NAMALWA (cell line): ENCODE results near the gene SUPT6H.
"Not testable (repeated sequence)": the region's sequence is repeated elsewhere in the genome, so short reads cannot be mapped to it uniquely, and the experiment has no call there.

Experiments used
- DNase-seq: peaks from one replicate; pipeline ENCODE4 v3.0.0-alpha.2; 2015; ENCODE audit warnings: low spot score

Gene SUPT6H

DNA sequence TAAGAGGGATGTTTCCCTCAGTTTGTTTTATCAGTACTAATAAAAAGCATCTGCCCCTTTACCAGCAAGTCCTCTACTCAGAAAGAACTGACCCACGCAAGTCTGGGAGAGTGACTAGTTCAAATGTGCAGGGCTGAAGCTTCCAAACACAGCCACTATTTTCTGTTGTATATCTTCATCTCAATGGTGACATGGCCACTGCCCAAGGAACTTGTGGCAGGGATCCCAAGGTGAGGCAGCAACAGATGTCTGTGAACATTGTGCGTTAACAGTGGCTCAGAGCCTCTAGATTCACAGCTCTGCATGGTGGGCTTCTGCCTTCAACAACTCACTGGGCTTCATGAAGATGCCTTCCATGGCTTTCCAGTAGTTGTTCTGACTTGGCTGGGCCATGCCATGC, 13.3 kb upstream of the SUPT6H start:
- DNase-seq: no peak

DNA sequence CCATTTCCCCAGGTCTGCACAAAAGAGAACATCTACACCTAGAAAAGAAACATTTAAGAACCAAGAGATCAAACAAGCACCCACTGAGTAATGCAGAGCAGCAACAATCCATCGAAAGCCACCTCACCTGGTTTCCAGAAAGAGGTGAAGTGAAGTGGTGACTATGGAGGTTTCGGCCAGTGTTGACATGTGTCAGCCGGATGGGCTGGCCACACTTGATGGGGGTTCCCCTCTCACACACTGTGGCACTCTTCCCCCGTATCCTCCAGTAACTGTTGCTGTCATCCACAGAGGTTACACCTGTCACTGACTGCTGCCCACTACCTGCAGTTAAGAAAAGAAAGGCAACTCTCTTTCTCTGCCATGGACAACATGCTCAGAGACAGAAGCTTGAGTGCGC, 6.8 kb upstream of the SUPT6H start:
- DNase-seq: no peak

DNA sequence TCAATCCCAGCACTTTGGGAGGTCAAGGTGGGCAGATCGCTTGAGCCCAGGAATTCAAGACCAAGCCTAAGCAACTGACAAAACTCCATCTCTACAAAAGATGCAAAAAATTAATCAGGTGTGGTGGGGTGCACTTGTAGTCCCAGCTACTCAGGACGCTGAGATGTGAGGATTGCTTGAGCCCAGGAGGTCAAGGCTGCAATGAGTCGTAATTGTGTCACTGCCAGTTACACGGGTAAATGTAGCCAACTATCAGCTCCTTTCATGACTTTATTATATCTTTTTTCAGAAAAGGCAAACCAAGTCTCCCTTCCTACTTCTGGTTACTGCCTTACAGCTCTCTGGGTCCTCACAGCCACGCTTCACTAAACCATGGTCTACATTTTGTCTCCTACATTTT, 4.2 kb upstream of the SUPT6H start:
- no peak for DNase-seq

DNA sequence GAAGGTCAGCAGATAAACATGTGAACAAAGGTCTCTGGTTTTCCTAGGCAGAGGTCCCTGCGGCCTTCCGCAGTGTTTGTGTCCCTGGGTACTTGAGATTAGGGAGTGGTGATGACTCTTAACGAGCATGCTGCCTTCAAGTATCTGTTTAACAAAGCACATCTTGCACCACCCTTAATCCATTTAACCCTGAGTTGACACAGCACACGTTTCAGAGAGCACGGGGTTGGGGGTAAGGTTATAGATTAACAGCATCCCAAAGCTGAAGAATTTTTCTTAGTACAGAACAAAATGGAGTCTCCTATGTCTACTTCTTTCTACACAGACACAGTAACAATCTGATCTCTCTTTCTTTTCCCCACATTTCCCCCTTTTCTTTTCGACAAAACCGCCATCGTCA, 3.7 kb upstream of the SUPT6H start:
- not testable (repeated sequence) for DNase-seq

GRCh38 chr17:28658766-28659496, 3.1 kb upstream of the SUPT6H start:
- DNase-seq: not testable (repeated sequence)

GRCh38 chr17:28659497-28659881, 2.5 kb upstream of the SUPT6H start:
- not testable (repeated sequence) for DNase-seq

DNA sequence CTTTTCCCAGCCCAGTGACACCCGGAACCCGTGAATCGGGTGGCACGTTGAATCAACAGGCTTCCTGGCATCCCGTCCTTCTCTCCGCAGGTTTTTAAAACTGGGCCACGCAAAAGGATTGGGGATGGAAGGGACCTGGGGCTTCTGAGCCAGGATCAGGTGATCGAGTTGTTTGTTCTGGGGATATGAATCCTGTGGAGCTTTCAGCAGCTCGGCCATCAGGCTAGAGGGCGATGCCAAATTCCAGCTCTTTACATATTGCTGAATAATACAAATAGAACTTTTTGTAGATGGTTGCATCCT, 473 bp downstream of the SUPT6H start:
- no peak for DNase-seq

DNA sequence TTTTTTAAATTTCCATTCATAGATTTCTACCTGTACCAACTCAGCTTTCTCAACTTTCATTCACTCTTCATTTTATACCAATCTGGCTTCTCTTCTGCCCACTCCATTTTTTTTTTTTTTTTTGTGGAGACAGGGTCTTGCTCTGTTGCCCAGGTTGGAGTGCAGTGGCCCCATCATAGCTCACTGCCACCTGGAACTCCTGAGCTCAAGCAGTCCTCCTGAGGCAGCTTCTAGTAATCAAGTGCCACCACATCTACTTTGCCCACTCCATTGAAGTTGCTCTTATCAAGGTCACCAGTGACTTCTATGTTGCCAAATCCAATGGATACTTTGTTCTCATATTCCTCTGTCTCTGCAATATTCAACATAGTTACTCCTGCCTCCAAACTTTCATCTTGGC, 1.7 kb downstream of the SUPT6H start:
- DNase-seq: no peak

GRCh38 chr17:28665994-28666393, 4.0 kb downstream of the SUPT6H start:
- DNase-seq: no peak

GRCh38 chr17:28667870-28668269, 5.9 kb downstream of the SUPT6H start:
- DNase-seq: no peak

GRCh38 chr17:28669918-28670317, 7.9 kb downstream of the SUPT6H start:
- no peak for DNase-seq

DNA sequence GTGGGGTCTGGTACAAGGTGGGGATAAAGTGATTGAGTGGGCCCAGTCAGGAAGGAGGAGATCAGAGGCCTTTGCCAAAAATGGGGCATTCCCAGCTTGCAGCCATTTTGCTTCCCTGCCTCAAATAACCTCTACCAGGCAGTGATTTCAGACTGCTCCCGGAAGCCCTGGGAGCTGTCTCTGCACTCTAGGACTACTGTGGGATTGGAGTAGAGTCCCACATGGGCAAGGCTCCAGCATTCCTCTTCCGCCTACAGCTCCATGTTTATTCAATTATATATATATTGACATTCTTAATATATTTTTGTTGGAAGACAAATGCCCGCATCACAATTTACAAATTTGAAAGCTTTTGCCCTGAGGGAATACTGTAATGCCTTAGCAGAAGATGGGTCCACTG, 13.5 kb downstream of the SUPT6H start:
- no peak for DNase-seq

- peak; percentile 40 for DNase-seq
Observed at GRCh38 chr17:28675980-28676379, 14.0 kb downstream of the SUPT6H start.

DNA sequence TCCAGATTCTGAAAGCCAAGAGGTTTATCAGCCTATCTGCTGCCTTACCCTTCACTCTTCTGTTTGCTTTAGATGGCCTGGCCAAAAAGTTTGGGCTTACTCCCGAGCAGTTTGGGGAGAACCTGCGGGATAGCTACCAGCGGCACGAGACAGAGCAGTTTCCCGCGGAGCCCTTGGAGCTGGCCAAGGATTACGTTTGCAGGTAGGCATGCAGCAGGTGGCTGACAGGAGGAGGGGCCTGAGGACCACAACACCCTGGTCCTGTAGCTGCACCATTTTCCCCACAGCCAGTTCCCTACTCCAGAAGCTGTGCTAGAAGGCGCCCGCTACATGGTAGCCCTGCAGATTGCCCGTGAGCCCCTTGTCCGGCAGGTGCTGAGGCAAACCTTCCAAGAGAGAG, 20.6 kb downstream of the SUPT6H start:
- DNase-seq: no peak

- no peak for DNase-seq
Observed at GRCh38 chr17:28684963-28685362, 23.0 kb downstream of the SUPT6H start.

GRCh38 chr17:28685366-28685765, 23.4 kb downstream of the SUPT6H start:
- no peak for DNase-seq

- no peak for DNase-seq
Observed at GRCh38 chr17:28686296-28686695, 24.3 kb downstream of the SUPT6H start.

DNA sequence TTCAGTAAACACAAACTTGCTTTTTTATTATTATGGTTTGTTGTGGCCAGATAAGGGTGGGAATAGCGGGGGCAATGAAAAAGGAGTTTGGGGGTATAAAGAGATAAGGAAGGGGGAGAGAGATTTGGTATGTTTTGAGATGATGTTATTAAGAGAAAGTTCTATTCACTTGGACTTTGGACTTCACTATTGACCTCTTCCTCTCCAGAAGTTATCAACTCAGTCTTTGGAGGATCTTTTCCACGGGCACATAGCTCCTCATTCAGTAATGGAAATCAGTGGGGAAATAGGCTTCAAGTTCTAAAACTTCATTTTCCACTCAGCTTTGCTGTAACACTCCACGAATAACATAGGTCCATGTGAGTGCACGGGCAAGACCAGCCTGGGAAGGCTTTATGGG, 26.5 kb downstream of the SUPT6H start:
- DNase-seq: no peak

GRCh38 chr17:28689011-28689410, 27.0 kb downstream of the SUPT6H start:
- no peak for DNase-seq

- no peak for DNase-seq
Observed at GRCh38 chr17:28693869-28694268, 31.9 kb downstream of the SUPT6H start.

DNA sequence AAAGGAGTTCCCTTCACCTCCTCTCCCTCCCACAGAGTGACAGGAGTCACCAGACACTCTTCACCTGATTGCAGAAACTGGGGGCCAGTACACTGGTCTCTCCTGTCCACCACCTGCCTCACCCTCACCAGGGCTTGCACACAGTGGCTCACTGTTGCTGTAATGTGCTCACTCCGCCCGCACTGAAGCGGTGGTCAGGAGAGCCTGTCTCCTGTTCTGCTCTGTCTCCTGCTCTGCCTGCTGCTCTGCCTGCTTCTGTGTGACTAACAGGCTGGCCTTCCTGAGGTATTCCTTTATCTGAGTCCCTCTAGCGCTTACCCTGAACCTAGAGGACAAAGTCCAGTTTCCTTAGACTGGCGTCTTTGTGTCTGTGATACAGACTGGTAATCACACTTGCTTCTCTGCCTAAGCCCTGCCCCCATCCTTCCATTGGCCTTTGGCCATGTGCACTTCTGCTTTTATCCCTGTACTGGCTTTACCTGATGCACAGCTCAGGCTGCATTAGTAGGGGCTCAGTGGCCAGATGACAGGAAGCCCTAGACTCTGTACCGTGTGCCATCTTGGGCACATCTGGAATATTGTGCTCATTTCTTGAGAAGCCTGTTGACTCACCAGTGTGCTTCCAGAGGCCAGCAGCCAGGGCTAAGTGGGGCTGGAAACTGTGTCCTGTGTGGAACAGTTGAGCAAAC, 36.4 kb downstream of the SUPT6H start:
- DNase-seq: no peak

DNA sequence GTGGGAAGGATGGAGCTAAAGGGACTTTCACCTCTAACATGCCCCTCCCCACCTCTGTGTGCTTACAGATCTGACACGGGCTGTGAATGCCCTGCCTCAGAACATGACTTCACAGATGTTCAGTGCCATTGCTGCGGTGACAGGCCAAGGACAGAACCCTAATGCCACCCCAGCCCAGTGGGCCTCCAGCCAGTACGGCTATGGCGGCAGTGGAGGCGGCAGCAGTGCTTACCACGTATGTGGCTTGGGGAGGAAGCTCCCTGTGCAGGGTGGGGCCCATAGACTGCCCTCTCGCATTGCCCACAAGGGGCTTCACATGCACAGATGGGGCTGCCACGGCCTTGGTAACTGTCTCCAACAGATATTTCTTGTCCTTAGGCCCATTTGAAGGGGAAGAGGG, 38.3 kb downstream of the SUPT6H start:
- DNase-seq: no peak

GRCh38 chr17:28700830-28701492, 39.0 kb downstream of the SUPT6H start:
- DNase-seq: no peak
